Fibroblast of skin of scalp (primary cell): ENCODE measurements around the gene GAD1.
A peak's percentile ranks its signal among the peaks of the same experiment; 100 is the strongest.

Experiments
- DNase-seq: peaks from one replicate; pipeline ENCODE4 v3.0.0-alpha.2; 2013

Gene GAD1

GRCh38 chr2:170818036-170818751, 1.5 kb downstream of the GAD1 start:
- no peak for DNase-seq

DNA sequence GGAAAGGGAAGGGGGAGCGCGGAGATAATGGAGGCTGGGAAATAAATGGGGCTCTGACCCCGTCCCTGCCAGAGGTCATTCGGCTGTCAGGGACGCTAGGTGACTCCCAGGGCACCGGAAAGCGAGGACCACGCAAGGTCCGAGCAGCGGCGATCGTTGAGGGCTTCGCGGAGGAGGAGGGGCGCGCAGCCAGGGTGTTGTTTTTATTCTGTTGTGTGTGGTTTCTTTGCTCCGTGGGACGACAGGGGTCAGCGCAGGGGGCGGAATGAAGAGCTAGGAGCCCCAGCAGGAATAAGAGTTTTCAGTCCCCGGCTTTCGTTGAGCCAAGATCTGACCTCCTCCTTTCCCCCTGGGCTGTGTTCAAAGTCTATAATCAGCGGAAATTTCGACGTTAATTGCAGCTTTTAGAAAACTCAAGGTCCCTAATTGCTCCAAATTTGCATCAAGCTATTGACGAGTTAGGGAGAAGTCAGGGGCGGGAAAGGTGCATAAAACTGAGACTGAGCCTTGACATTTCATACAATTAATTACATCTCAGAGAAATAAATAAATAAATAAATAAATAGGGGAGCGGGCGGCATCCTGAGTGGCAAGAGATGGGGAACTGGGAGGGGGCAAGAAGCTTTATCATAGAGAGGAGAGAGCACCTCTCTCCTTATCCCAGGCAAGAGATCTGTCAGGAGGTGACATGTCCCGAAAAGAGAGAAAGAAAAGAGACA, 2.2 kb downstream of the GAD1 start:
- DNase-seq = no peak

GRCh38 chr2:170819680-170820664, 3.3 kb downstream of the GAD1 start:
- no peak for DNase-seq

DNA sequence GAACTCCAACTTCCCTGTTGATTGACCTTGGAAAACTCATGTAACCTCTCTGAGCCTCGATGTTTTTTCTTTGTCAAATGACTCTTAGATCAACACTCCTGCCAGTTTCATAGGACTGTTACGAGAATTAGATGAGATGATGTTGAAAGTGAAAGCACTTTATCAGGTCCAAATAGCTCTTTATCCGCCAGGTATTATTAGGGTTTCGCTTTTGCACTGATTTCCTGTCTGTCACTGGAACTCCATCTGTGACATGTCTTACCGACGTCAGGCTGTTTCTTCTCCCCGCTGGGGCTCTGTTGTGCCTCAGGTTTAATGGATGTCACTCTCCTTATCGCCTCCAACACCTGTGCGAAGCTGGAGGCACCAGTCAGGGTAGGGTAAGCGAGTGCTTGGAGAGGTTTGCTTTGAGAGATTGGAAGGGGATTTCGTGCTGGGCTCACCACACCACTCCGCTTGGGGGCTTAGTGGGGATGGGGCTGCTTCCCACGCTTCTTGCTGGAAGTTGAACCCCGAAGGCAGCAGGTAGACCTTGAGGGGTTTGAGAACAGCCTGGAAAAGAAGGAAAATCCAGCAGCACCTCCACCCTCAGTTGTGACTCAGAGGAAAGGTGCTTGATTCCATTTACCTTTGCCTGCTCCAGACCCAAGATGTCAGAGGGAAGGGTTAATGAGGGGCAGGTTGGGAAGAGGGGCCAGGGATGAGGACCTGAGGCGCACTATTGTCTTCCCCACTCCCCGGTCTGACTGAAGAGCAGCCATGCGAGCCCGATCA, 4.3 kb downstream of the GAD1 start:
- no peak for DNase-seq

DNA sequence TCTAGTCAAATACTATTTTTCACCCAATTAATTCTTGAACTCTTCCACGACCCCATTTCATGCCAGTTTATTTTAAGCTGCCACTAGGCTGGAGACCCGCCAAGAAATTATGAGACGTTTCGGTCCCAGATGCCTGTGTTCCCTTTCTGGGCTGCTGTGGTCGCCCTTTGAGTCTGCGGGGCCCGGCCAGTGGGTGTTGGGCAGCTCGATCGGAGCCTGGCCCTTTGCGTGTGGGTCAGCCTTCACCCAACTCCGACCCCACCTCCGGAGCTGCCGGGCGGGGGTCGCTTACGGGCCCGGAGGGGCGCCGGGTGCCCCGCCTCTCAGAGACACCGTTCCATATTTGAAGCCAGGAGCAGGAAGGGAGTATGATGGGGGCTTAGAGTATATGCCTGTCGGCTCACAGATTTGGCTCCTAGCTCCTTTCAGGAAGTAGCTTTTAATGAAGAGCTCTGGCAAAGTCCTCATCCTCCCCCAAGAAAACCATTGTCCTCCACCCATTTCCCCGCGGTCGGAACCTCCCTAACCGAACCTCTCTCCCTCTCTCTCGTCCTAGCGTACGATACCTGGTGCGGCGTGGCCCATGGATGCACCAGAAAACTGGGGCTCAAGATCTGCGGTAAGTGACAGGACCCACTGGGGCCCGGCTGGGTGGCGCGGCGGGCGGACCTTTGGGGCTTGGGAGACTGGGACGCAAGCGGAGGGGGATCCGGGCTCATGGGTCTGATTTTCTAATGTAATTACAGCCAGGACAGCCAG, 5.0 kb downstream of the GAD1 start:
- DNase-seq = no peak

GRCh38 chr2:170822290-170823087, 5.8 kb downstream of the GAD1 start:
- DNase-seq = no peak

DNA sequence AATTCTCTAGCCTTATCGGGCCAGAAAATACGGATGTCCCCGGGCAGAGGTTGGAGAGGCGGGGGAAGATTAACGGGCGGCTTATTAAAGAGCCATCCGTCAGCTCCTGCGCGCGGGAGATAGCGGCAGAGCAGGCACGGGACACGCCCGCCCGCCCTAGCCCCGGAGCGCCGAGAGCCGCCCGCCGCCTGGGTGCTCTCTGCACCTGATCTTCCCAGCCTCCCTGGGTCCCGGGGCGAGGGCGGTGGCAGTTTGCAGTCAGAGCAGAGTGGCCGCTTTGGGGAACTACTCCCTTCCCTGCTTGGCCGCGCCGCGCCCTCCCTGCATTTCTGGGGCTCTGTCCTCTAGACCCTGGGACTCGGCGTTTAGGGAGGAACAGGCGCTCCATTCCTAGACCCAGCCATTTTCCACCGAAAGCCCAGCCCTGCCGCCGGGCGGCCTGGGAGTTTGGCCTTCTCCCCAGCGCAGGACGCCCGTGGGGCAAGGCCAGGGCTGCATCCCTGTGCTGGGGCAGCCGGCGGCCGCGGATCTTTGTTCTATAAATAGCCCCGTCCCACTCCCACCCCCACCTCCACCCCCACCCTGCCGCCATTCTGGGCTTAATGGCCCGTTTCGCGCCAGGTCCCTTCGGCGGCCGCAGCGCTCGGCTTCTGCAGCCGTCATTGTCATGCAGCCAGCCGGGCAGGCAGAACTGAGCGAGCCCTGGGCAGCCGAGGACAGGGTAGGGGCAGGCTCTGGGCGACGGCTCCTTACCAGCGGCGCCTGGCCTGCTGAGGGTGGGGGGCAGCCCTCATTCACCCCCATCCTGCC, 6.6 kb downstream of the GAD1 start:
- no peak for DNase-seq

DNA sequence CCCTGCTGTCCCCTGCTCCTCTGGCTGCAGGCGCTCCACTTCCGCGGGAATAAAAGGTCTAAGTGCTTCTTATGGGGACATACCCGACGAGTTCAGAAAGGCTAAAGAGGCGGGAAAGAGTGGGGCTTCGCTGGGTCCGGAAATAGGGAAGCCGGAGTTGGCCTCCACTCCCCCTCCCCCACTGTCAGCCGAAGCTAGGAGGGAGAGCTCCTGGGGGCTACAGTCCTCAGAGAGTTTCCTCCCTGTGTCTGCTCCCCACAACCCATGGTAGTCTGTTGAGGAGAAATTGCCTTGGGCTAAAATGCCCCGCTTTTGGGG, 7.2 kb downstream of the GAD1 start:
- DNase-seq = no peak

DNA sequence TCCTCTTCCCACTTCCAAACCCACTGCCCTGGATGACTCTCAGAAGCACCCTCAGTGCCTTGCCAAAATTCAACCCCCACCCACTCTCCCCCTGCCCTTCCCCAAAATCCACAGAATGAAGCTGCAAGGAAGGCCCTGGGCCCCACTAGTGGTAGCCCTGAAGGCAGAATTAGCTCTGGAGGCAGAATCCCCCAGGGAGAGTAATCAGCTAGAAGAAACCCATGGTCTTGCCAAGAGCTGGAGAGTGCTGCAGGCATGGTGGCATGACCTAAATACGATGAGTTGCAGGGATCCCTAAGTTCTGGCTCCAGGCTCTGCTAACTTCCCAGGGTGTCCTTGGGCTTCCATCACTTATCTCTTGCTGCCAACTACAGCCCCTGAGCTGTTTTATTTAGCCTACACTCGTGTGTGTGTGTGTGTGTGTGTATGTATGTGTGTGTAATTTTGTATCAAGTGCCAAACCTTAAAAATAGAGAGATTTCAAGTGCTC, 7.9 kb downstream of the GAD1 start:
- no peak for DNase-seq

DNA sequence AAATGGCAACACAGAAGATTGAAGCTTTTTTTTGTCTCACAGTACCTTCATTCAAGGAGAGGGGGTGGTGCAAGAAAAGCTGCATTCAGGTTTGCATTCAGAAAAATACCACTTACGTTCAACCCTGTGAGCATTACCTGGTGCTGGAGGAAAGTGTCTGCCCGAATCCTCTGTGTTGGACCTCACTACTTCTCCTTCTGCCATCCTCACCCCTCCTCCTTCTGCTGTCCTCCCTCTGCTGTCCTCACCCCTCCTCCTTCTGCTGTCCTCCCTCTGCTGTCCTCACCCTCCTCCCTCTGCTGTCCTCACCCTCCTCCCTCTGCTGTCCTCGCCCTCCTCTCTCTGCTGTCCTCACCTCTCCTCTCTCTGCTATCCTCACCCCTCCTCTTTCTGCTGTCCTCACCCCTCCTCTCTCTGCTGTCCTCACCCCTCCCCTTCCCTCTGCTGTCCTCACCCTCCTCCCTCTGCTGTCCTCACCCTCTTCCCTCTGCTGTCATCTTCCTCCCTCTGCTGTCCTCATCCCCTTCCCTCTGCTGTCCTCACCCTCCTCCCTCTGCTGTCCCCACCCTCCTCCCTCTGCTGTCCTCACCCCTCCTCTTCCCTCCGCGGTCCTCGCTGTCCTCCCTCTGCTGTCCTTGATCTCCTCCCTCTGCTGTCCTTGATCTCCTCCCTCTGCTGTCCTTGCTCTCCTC, 11.3 kb downstream of the GAD1 start:
- DNase-seq = no peak

- DNase-seq = no peak
These were observed 11.8 kb downstream of the GAD1 start for GRCh38 chr2:170828533-170828916.

DNA sequence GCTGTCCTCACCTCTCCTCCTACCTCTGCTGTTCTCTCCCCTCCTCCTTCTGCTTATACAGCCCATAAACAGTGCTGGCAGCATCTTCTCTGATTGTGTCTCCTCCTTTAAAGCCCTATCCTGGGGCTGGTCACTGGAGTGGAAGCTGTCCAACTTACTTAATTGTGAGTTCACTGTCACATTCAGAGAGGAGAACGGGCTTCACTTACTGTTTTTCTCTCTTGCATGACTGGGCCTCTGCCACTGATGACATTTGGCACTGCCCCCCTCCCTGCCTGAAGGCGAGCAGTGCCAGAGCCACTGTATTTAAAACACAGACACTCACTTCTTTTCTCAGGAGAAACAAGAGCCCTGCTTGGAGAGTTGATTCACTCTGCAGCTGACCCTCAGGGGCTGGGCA, 12.3 kb downstream of the GAD1 start:
- no peak for DNase-seq

- DNase-seq = no peak
These were observed 13.5 kb downstream of the GAD1 start for GRCh38 chr2:170830166-170830565.

- DNase-seq = no peak
These were observed 14.4 kb downstream of the GAD1 start for GRCh38 chr2:170831115-170831514.

DNA sequence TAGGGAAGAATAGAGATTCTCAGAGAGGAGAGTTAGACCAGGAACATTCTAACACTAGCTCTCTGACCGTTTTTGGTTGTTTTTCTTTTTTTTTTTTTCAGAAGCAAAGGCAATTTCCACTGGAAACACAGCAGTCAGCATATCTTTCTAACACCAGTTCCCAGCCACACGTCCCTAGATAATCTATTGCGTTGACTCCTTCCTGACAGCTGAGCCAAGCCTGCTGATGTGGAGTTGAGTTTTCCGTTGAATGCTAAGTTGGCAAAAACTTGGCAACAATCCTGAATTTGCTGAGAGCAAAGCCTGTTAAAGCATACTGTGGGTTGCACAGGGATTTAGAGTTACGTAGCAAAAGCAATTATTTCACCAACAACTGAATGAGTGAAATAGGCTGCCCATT, 19.3 kb downstream of the GAD1 start:
- DNase-seq = no peak

DNA sequence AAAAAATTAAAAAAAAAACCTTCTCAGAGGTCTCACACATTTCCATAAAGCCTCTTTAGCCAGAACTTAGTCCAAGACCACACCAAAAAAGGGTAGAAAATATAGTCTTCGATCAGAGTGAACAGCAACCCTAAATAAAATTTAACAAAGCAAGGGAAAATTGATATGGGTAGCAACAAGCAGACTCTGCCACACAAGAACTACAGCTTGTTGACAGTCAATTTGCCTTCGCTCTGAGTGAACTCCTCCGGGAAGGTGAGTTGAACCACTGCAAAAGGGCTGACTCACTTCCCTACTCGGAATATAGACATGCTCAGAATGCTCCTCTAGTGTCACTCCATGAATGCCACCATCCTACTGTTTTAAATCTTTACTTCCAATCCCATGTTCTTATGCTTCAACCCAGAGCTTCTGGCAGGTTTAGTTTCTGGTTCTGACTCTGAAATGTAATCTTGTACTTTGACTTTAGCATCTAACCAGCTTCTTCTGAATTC, 24.1 kb downstream of the GAD1 start:
- DNase-seq = no peak

DNA sequence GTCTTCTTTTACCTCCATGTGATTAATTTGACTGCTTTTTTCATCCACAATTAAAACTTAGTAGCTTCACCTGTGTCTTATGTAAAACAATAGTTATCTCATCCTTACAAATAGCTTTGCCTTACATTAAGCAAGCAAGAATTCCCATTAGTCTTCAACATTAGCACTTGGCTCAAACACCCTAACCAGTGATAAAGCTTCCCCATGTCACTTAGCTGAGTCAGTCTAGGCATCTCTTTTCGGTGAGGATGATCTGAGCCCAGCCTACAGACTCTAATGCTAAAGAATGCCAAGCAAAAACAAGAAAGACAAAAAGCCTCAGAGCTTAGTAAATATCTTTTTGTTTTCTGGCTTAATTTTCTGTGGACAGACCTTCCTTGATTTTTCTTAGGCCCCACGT, 26.1 kb downstream of the GAD1 start:
- DNase-seq = peak; percentile 71

DNA sequence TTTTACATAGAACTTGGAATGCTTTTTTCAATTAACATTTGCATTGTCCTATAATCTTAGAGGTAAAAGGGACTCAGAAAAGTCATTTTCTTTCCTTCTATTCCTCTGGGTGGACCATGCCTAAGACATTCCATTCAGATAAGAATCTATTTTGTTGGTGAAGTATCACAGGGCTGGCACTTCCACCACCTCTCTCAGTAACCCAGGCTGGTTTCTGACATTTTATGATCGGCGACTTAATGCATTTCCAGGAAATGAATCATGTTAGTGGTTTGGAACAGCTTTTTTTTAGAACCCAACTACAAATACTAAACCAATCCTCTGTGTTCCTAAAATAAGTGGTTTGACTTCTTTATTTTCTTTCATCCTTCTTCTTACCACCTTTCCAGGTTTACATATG, 27.0 kb downstream of the GAD1 start:
- peak; percentile 69 for DNase-seq

- DNase-seq = no peak
These were observed 28.7 kb downstream of the GAD1 start for GRCh38 chr2:170845343-170845742.
